Effector memory CD4-positive, alpha-beta T cell (primary cell): Measurements from ENCODE around the gene INSYN1.

ENCODE experiments used
- DNase-seq, 3 donors: peaks; one replicate each; pipeline ENCODE4 v3.0.0-alpha.2; 2020
- H3K27ac ChIP-seq: 2 replicates; pipeline ENCODE4 v1.7.0; 2013; ENCODE audit warnings: mild to moderate bottlenecking, low read length, moderate library complexity; ENCODE audit not compliant: insufficient read depth, poor library complexity, severe bottlenecking
- H3K27me3 ChIP-seq: replicated peaks from 2 replicates; pipeline ENCODE4 v1.7.0; 2013; ENCODE audit warnings: mild to moderate bottlenecking, low read length; ENCODE audit not compliant: insufficient read depth, control insufficient read depth, poor library complexity, severe bottlenecking
- H3K36me3 ChIP-seq: 2 replicates; pipeline ENCODE4 v1.7.0; 2013; ENCODE audit warnings: mild to moderate bottlenecking, low read length, moderate library complexity; ENCODE audit not compliant: control insufficient read depth, insufficient read depth
- H3K4me1 ChIP-seq: 2 replicates; pipeline ENCODE4 v1.7.0; 2013; ENCODE audit warnings: low read length, mild to moderate bottlenecking; ENCODE audit not compliant: control insufficient read depth, insufficient read depth, poor library complexity, severe bottlenecking
- H3K4me3 ChIP-seq: 2 replicates; pipeline ENCODE4 v1.7.0; 2013; ENCODE audit warnings: low read length, low read depth, mild to moderate bottlenecking; ENCODE audit not compliant: insufficient read depth, poor library complexity, severe bottlenecking
- H3K9me3 ChIP-seq: 2 replicates; pipeline ENCODE4 v1.7.0; 2013; ENCODE audit warnings: mild to moderate bottlenecking, low read length, moderate library complexity; ENCODE audit not compliant: control insufficient read depth

INSYN1 gene

GRCh38 chr15:73777741-73778140, 24.6 kb upstream of the INSYN1 start:
- Histone ChIP-seq H3K9me3 (no peaks in the 10 kb centered on the region), H3K27ac (no peak overlapping the region), H3K27me3 (peaks cover 1% of the 10 kb centered on the region), H3K36me3 (no peaks in the 10 kb centered on the region), H3K4me1 (no peaks in the 10 kb centered on the region), H3K4me3 (no peak overlapping the region)
- no peak for DNase-seq

- H3K36me3 ChIP-seq: no peaks in the 10 kb centered on the region
- H3K4me1 ChIP-seq: no peaks in the 10 kb centered on the region
- no peak overlapping the region for H3K4me3 ChIP-seq
- no peak overlapping the region for H3K27ac ChIP-seq
- H3K9me3 ChIP-seq: no peaks in the 10 kb centered on the region
- peaks cover 4% of the 10 kb centered on the region for H3K27me3 ChIP-seq
- DNase-seq: no peak
Observed at GRCh38 chr15:73773428-73773827, 20.3 kb upstream of the INSYN1 start.

- Histone ChIP-seq H3K4me3 (no peak overlapping the region), H3K27ac (no peak overlapping the region), H3K27me3 (peaks cover 4% of the 10 kb centered on the region), H3K4me1 (no peaks in the 10 kb centered on the region), H3K36me3 (no peaks in the 10 kb centered on the region), H3K9me3 (no peaks in the 10 kb centered on the region)
- no peak for DNase-seq
Observed at GRCh38 chr15:73771385-73772045, 18.4 kb upstream of the INSYN1 start.

GRCh38 chr15:73770050-73770449, 16.9 kb upstream of the INSYN1 start:
- H3K4me1 ChIP-seq: no peaks in the 10 kb centered on the region
- H3K36me3 ChIP-seq: no peaks in the 10 kb centered on the region
- no peaks in the 10 kb centered on the region for H3K9me3 ChIP-seq
- peaks cover 4% of the 10 kb centered on the region for H3K27me3 ChIP-seq
- no peak for DNase-seq
- no peak overlapping the region for H3K4me3 ChIP-seq
- no peak overlapping the region for H3K27ac ChIP-seq

GRCh38 chr15:73767806-73768501, 14.8 kb upstream of the INSYN1 start:
- Histone ChIP-seq H3K4me3 (no peak overlapping the region), H3K36me3 (no peaks in the 10 kb centered on the region), H3K9me3 (no peaks in the 10 kb centered on the region), H3K4me1 (no peaks in the 10 kb centered on the region), H3K27ac (no peak overlapping the region), H3K27me3 (peaks cover 4% of the 10 kb centered on the region)
- no peak for DNase-seq

- no peaks in the 10 kb centered on the region for H3K9me3 ChIP-seq
- peaks cover 3% of the 10 kb centered on the region for H3K27me3 ChIP-seq
Observed at GRCh38 chr15:73766598-73766997, 13.4 kb upstream of the INSYN1 start.

GRCh38 chr15:73765778-73766177, 12.6 kb upstream of the INSYN1 start:
- DNase-seq: no peak
- Histone ChIP-seq H3K36me3 (no peaks in the 10 kb centered on the region), H3K9me3 (no peaks in the 10 kb centered on the region), H3K27me3 (peaks cover 3% of the 10 kb centered on the region), H3K4me1 (no peaks in the 10 kb centered on the region), H3K4me3 (no peak overlapping the region), H3K27ac (no peak overlapping the region)

More at GRCh38 chr15:73766598-73766997, 13.4 kb upstream of the INSYN1 start:
- DNase-seq: no peak
- Histone ChIP-seq H3K4me1 (no peaks in the 10 kb centered on the region), H3K27ac (no peak overlapping the region), H3K4me3 (no peak overlapping the region), H3K36me3 (no peaks in the 10 kb centered on the region)

GRCh38 chr15:73763931-73764330, 10.8 kb upstream of the INSYN1 start:
- Histone ChIP-seq H3K9me3 (no peaks in the 10 kb centered on the region), H3K4me3 (no peak overlapping the region), H3K36me3 (no peaks in the 10 kb centered on the region), H3K27ac (no peak overlapping the region), H3K4me1 (no peaks in the 10 kb centered on the region), H3K27me3 (peaks cover 3% of the 10 kb centered on the region)
- DNase-seq: no peak

- peaks cover 3% of the 10 kb centered on the region for H3K27me3 ChIP-seq
- H3K4me3 ChIP-seq: no peak overlapping the region
- H3K27ac ChIP-seq: no peak overlapping the region
- H3K4me1 ChIP-seq: no peaks in the 10 kb centered on the region
- DNase-seq: no peak
- H3K36me3 ChIP-seq: no peaks in the 10 kb centered on the region
- H3K9me3 ChIP-seq: no peaks in the 10 kb centered on the region
Observed at GRCh38 chr15:73760330-73761329, 7.5 kb upstream of the INSYN1 start.
